ENCODE measurements around the gene ACLY.
A peak's percentile ranks its signal among the peaks of the same experiment; 100 is the strongest.
"Not testable (repeated sequence)": the region's sequence is repeated elsewhere in the genome, so short reads cannot be mapped to it uniquely, and the experiment has no call there.

The ACLY gene

GRCh38 chr17:41871789-41872188, 47.0 kb downstream of the ACLY start:
- no peak for DNase-seq (ENCODE audit: low spot score)

- no peak for DNase-seq (ENCODE audit: low spot score)
Observed at GRCh38 chr17:41870627-41871026, 48.1 kb downstream of the ACLY start.

GRCh38 chr17:41870097-41870496, 48.7 kb downstream of the ACLY start:
- DNase-seq (ENCODE audit: low spot score), result no peak

DNA sequence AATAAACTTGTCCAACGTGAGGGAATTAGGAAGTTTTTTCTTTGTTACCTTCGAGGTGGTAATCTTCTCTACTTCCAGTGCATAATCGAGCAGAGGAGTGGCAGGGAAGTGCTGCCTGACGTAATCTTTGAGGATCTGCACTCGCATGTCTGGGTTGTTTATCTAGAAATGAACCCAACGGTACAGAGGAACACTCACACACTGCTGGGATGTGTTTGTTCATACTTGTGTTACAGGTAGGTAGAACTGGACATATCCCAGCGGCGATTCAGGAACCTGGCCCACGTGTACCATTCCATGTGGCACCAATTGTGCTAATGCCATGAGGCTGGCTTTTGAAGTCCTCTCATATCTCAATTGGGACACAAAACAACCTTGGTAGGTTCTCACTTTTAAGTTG, 49.3 kb downstream of the ACLY start:
- no peak for DNase-seq (ENCODE audit: low spot score)

DNA sequence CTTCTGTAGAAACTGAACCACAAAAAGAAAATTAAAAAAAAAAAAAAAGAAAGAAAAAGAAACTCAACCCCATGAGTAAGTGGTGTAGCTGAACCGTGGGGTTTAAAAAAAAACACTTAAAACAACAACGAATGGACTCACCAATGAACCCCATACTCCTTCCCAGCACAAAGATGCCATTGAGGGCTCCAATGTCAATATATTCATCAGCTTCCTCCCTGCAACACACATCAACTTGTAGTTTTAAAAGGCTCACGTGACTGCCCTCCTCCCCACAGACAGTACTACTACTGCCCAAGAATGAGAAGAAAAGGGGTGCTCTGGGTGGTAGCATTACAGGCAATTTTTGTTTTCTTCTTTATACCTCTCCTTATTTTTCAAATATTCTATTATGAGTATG, 50.2 kb downstream of the ACLY start:
- DNase-seq (ENCODE audit: low spot score), result no peak

GRCh38 chr17:41865596-41865893, 53.2 kb downstream of the ACLY start:
- DNase-seq (ENCODE audit: low spot score), result no peak

GRCh38 chr17:41864836-41865595, 53.7 kb downstream of the ACLY start, which contains the start of gene KLHL11:
Gene KLHL11, minus strand, starts transcription at chr17:41865423. Its CDS starts 53 bp downstream, at chr17:41865370.
- DNase-seq (ENCODE audit: low spot score), result peak; percentile 88

GRCh38 chr17:41864498-41864835, 54.3 kb downstream of the ACLY start:
- DNase-seq (ENCODE audit: low spot score), result peak; percentile 10

- DNase-seq (ENCODE audit: low spot score), result no peak
Observed at GRCh38 chr17:41863074-41863848, 55.5 kb downstream of the ACLY start.

DNA sequence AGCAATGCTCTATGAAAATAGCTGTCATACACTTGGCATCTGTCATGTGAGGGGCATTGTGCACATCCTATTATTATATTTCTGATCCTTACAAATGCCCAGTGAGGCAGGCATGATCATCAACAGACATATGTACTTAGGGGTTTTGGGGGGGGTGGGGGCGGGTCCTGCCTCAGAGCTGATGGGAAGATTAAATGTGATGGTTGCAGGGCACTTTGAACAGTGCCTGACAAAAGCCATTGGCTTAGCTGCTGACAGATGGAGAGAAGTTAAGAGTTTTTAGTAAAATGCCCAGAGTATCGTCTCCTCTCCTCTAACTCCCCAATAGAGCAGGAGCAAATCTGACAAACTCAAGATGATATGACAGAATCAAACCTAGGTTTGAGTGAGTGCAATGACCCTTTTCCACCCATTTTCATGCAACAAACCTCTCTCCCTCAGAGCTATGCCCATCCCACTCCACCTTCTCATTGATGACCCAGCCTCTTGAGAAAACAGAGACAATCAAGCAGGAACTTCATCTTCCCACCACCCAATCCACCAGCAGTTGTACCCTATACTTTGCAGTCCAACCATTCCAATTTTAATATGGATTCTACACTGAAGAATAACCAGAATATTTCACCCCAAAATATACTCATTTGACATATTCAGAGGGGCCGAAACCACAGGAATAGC, 58.4 kb downstream of the ACLY start:
- no peak for DNase-seq (ENCODE audit: low spot score)

DNA sequence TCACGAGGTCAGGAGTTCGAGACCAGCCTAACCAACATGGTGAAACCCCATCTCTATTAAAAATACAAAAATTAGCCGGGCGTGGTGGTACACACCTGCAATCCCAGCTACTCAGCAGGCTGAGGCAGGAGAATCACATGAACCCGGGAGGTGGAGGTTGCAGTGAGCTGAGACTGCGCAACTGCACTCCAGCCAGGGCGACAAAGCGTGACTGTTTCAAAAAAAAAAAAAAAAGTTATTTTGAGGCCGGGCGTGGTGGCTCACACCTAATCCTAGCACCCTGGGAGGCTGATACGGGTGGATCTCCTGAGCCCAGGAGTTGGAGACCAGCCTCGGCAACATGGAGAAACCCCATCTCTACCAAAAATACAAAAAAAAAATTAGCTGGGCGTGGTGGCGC, 67.4 kb downstream of the ACLY start:
- DNase-seq (ENCODE audit: low spot score), result not testable (repeated sequence)

DNA sequence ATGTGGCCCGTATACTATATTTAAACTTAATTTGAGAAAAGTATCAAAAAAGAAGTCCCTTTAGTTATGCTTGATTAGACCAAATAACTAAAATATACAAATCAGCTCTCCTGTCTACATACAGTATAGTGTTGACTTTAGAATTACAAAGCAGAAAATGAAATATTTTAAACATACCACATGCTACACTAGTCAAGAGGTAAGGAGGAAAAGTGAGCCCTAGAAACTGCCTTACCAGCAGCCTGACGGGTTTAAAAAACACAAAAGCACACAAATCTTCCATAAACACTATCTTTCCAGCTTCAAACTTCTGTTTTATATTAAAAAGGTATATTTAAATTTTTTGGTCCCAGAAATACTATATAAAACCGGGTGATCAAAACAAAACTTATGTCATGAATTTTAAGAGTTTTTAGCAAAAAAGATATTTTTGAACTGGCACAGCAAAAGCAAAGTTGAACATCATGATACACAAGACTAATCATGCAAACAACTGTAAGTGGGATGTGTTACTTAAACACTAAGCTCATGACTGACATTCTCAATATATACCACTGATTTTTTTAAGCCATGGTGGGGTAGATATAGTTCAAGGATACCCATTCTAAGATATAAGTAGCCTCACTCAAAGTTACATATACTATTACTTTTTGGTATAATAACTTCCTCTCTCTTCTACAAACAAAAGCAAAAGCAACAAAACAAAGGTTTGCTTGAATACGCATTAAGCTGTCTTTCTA, 69.3 kb downstream of the ACLY start:
- no peak for DNase-seq (ENCODE audit: low spot score)

GRCh38 chr17:41848788-41849187, 70.0 kb downstream of the ACLY start:
- DNase-seq (ENCODE audit: low spot score), result no peak

GRCh38 chr17:41844971-41845370, 73.8 kb downstream of the ACLY start:
- no peak for DNase-seq (ENCODE audit: low spot score)

DNA sequence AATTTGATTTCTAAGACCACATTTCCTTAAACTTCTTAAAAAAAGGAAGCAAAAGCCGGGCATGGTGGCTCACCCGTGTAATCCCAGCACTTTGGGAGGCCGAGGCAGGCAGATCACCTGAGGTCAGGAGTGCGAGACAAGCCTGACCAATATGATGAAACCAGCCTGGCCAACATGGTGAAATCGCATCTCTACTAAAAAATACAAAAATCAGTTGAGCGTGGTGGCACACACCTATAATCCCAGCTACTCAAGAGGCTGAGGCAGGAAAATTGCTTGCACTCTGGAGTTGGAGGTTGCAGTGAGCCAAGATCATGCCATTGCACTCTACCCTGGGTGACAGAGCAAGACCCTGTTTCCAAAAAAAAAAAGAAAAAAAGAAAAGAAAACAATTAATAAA, 78.0 kb downstream of the ACLY start:
- not testable (repeated sequence) for DNase-seq (ENCODE audit: low spot score)

DNA sequence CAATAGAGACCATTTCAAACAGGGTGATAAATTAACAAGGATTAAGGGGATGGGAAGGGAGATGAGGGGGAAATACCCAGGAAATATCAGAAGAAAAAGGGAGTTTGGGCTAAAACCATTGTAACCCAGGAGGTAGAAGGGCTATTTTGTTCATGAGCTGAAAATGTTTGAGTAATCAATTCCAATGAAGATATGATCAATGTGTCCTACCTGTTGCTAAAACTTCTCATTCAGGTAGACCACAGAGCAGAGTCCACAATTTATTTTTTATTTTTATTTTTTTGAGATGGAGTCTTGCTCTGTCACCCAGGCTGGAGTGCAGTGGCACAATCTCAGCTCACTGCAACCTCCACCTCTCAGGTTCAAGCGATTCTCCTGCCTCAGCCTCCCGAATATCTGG, 79.3 kb downstream of the ACLY start:
- DNase-seq (ENCODE audit: low spot score), result not testable (repeated sequence)

DNA sequence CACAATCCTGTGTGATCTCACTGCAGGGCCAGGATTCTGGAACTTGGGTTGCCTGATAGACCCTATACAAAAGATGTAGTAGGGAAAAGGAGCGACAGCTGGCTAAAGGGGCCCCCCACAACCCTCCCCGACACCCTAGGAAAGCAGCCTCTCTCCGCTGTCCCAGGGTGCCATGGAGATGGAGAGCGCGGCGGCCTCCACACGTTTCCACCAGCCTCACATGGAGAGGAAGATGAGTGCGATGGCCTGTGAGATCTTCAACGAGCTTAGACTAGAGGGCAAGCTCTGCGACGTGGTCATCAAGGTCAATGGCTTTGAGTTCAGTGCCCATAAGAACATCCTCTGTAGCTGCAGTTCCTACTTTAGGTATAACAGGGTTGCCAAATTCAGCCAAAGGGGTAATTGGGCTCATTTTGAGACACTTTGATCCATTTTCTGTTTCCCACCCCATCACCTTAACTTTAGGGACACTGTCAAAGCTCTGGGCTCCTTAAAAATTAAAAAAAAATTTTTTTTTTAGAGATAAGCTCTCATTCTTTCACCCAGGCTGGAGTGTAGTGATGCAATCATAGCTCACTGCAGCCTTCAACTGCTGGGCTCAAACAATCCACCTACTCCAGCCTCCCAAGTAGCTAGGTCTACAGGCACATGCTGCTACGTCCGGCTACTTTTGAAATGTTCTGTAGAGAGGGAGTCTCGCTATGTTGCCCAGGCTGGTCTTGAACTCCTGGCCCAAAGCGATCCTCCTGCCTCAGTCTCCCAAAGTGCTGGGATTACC, 80.8 kb downstream of the ACLY start, which contains the start of gene KLHL10:
TSS of gene KLHL10 (plus strand) at position 65 of the 778 bp plus-strand sequence. CDS start at position 173, 108 bp downstream.
- no peak for DNase-seq (ENCODE audit: low spot score)

DNA sequence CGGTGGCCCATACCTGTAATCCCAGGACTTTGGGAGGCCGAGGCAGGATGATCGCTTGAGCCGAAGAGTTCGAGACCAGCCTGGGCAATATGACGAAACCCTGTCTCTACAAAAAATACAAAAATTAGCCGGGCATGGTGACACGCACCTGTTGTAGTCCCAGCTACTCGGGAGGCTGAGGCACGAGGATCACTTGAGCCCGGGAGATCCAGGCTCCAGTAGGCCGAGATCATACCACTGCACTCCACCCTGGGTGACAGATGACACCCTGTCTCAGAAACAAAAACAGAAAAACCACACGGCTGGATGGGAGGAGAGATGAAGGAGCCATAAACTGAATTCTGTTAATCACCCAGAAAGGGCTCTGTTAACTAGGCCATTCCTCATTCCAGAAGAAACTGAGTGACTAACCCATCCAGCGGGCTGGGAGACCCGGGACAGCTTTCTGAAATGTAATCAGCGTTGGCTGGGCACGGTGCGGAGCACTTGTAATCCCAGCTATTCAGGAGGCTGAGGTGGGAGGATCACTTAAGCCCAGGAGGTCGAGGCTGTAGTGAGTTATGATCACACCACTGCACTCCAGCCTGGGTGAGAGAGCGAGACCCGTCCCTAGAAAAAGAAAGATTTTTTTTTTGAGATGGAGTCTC, 82.1 kb downstream of the ACLY start:
- no peak for DNase-seq (ENCODE audit: low spot score)

DNA sequence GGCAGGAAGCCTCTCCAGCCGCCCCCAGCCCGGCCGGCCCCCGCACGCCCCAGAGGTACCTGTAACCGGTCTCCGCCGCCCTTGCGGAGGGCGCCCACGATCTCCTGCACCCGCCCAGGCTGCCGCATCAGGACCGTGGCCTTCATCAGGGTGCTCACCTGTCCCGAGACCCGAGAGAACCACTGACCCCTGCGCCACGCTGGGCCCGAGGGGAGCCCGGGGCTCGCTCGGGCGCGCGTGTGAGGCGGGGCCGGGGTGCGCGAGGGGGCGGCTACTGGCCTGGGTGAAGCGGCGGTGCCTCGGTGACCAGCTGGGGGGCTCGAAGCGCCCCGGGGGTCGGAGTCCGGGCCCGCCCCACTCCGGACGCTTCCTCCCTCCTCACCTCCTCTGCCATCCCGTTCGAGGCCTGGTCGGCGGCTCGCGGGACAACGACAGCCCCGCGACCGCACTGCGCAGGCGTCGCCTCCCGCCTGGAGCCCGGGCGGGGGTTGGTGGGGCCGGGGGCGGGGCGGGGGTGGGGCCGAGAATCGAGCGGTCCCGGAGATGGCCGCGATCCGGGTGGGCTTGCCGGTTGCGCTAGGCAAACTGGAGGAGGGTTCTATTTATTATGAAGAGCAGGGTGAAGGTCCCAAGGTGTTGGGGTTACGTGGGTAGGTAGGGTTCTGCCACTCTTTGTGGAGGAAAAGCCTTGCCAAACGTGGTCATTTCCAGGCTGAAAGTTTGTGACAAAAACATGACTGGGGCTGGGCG, 82.8 kb downstream of the ACLY start, which contains the start of gene NT5C3B:
TSS of gene NT5C3B (minus strand) at position 433 of the 750 bp plus-strand sequence. CDS start at position 394, 39 bp downstream.
- peak; percentile 35 for DNase-seq (ENCODE audit: low spot score)

DNA sequence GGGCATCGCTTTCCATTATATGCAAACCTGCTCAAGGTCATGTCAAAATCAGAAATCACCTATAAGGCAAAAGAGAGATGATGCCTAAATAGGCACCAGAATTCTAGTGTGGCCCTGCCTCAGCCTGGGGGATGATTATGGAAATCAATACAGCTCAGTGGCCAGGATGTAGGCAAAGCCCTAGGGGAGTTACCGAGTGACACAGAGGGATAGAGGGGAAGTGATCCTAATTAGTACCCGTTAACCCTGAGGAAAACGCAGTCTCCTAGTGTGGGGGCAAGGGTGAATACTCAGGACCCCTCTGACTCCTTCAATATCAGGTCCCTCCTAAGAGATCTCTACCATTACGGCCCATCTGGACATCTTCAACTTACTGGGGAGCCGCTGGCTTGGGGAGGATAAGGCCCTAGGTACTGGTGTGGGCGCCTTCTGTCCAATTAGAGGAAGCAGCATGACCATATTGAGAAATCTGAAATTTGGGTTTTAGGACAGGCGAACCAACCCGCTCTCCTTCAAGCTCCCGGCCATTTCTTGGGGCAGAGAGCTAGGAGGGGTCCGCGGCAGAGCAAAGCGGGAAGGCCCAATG, 83.4 kb downstream of the ACLY start:
- DNase-seq (ENCODE audit: low spot score), result no peak
